NCI-H1048 (cell line): ENCODE measurements around the gene C3orf20.

Experiments
- DNase-seq: peaks from one replicate; lab custom pipeline; 2025; lab: John Stamatoyannopoulos, UW

Gene C3orf20

DNA sequence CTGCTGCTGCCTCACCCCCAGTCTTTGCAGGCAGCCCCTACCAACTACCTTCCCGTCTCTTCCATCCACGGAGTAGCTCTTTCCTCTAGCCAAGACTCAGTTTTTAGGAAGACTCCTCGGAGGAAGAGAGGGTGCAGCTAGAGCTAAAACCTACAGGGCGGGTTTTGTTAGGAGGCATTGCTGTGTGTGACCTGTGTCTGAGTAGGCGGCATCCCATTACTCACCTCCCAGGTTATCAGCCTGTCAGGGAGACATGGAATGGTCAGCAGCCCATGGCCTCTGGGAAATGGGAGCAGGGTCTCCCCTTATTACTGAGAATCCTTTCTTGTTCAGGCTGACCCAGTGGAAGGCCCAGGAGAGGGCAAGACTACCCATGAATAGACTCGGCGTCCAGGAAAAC is 100.1 kb downstream of the C3orf20 start:
- DNase-seq: no peak

DNA sequence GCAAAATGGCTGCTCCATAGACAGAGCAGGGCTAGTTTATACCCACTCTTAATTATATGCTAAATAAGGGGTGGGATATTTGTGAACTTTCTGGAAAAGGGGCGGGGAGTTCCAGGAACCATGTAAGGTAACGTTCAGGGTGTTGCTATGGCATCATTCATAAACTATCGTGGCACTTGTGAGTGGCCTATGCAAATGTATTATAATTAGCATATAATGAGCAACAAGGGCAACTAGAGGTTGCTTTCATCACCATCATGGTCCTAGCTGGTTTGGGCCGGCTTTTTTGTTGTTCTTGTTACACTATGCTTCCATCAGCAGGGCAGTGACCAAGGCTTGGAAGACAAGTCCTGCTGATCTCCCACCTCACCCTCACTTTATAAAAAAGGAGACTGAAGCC is 100.6 kb downstream of the C3orf20 start:
- no peak for DNase-seq

DNA sequence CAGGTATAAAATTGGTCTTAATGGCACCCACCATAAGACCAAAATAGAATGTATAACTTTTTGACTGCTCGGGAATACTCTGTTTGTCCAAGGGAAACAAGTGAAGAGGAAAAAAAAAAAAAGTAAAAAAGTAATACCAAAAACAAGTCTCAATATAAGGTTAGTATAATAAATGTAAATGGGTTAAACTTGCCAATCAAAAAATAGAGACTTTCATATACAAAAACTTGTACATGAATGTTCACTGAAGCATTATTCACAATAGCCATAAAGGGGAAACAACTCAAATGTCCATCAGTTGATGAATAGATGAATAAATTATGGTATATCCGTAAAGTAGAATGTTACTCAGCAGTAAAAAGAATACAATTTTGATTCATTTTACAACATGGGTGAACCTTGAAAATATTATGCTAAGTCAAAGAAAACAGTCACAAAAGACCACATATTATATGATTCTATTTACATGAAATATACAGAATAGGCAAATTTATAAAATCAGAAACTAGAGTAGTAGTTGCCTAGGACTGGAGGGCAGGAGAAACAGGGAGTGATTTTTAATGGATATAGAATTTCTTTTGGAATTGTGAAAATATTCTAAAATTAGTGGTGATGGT is 104.2 kb downstream of the C3orf20 start:
- DNase-seq: no peak

DNA sequence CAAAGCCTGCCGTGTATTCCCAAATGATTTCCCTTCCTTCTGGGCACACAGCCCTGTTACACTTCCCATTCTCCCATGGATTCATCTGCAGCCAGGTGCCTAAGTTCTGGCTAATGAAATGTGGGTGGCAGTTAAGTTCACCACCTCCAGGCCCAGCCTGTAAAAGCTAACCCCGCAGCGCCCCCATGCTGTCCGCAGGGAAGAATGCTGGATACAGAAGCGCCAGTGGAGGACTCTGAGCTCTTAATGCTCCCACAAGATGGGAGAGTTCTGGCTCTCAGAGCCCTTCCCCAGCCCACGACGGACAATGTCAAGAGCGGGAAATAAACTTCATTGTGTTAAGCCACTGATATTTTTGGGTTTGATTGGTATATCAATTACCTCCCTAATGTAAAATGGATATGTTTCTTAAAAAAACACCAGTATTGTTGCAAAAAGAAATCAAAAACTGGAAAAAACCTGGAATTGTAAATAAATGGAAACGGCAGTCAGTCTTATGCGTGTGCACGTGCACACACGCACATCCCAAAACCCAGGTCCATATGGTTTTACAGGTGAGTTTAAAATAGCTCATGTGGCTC is 106.1 kb downstream of the C3orf20 start:
- no peak for DNase-seq

DNA sequence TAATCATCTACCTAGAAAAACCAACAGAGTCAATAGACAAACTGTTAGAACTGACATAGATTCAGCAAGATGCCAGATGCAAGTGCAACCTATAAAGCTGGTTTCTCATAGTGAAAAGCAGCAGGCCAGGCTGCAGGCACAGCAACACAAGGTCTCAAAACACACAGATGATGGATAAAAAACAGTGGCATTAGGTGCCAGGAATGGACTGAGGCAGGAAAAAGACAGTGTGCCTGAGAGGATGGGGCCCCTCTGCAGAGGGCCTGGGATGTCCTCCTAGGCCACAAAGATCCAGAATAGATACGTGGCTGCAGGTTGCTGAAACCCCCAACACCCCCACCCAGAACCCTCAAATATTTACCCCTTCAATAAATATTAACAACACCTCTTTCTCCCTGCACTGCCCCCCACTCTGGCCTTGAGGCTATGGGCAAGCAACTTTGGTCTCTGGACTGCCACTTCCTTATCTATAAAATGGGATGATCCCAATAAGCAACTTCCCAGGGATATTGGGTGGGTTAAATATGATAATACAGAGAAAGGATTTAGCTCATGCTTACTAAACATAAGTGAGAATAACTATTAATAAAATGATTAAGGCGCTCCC is 108.6 kb downstream of the C3orf20 start:
- no peak for DNase-seq

DNA sequence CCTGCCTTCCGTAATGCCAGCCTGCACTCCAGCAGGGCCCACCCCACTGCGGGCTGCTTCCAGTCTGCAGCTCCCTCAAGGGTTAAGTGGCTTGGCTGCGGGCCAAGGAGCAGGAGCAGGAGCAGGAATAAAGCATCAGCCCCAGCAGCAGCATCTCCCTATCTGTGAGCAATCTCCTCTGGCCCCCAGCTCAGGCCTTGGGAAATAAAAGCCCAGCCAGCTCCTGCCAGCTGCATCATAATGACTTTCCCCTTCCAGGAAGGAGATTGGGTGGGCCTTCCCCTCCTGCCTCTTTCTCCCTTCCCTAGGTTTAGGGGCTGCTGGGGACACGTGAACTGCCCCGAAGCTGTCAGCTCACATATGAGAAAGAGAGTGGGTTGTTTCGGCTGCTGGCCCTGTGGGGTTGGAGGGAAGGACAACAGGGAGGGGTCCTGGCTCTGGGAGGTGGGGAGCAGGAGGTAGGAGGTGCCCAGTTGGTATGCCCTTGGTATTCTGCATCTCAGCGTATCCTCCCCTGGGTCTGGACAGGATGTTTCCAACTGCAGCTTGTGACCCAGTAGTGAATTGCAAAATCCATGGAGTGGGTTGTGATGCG is 109.2 kb downstream of the C3orf20 start:
- no peak for DNase-seq

DNA sequence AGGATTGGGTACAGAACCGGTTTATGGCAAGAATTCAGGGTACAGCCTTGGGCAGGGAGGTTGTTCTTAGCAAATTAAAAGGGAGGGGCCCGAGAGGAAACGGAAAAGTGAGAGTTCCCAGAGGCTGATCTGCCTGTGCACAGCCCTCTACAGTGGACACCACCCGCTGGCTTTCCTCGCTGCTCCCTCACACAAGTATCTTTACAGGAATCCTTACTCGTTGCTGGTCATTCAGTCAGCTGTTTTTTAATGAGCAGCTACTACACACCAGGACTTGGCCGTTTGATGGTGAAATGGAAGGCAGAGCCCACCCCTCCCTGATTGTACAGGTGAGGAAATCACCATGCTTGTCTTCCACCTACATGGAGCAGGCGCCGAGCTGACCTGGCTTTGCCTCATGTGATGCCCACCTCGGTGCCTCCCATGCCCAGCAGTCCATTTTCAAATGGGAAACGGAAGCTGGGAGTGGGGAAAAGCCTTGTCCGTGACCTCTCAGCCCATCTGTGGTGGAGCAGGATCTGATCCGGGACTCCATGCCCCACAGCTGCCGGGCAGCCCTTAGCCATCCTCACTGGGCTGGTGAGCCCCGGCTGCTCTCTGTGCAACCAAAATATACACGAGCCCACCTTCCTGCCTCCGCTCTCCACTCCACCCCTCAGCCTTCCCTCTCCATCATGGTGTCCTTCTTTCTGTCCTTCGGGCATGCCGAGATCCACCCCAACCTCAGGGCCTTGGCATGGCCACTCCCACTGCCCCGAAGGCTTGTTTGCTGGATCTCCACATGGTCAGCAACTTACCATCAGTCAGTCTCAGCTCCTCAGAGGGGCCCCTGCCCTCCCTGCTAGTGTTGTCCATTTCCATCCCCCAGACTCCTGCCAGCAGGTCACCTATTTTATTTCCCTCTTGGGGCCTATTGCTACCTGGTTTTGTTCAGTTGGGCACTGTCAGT is 110.5 kb downstream of the C3orf20 start:
- DNase-seq: no peak

DNA sequence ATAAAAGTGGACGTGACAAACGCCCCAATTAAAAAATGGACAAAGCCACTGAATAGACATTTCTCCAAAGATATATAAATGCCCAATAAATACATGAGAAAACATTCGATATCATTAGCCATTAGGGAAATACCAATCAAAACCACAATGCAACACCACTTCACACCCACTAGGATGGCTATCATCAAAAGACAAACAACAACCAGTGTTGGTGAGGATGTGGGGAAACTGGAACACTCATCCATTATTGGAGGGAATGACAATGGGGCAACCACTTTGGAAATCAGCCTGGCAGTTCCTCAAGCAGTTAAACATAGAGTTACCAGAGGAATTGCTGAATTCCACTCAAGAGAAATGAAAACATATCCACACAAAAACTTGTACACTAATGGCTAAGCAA is 111.4 kb downstream of the C3orf20 start:
- DNase-seq: no peak

DNA sequence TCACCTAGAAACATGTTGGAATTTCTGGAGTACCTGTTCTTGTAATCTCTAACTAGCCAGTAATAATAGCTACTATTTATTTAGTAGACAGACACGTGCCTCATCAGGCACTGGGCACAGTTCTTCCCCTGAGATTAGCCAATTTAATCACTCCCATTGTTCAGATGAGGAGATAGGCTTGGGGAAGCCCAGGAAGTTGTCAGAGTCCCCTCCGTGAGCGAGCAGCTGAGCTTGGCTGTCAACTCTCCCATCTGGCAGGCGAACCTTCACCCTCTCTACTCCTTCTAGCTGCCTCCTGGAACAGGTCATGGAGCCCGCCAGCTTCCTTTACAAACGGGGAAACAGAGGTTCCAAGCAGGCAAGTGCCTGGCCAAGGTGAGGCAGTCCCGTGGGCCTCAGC is 112.7 kb downstream of the C3orf20 start:
- no peak for DNase-seq

DNA sequence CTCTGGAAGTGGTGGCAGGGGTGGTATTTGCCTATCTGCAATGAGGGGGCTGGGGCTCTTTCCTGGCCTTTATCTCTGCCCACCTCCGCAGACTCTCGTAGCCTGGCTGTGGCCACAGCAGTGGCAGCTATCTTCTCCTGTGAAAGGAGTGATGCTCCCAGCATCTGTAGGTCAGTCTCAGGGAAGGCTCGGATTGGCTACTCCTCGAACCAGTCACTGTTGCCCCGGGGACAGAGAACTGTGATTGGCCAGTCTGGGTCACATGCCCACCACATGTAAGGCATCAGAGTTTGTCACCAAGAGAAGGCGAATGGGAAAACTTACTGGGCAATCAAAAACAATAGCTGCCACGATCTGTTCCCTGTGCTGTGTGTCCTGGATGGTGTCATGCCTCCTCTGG is 113.7 kb downstream of the C3orf20 start:
- DNase-seq: no peak

DNA sequence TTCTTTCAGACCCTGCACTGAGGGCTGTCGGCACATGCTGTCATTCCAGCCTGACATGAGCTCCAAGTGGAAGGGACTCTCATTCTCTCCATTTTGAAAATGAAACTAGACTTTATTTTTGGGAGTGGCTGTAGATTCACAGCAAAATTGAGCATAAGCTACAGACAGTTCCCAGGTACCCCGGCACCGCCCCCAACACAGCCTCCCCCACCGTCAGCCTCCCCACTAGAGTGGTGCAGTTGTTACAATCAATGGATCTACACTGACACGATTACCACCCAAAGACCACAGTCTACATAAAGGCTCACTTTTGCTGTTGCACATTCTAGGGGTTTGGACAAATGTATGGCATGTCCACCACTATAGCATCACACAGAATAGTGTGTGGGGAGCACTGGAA is 114.3 kb downstream of the C3orf20 start:
- DNase-seq: no peak

DNA sequence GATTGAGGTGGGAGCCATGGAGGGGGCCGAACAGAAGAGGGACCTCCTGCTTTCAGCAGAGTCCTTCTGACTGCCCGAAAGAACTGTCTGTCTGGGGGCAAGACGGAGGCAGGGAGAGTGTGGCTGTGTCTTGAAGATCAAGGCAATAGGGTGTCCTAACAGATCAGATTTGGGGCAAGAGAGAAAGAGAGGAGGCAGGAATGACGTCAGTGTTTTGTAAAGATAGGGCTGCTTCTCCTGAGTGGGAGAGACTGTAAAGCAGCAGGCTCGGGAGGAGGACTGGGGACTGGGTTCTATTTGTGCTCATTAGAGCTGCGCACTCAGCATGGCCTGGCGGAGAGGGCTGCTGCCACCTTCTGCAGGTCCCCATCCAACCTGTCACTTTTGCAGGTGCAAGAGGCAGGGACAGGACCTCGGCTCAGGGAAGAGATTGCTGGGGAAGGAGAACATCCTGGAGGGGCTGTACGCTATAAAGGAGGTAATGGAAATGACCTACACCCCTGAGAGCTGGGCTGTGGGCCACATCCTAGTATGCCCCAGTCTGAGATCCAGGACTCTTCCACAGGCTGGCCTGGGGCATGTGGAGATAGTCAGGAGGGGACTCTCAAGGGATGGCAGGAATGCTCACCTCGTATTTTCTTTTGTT is 114.8 kb downstream of the C3orf20 start:
- no peak for DNase-seq

DNA sequence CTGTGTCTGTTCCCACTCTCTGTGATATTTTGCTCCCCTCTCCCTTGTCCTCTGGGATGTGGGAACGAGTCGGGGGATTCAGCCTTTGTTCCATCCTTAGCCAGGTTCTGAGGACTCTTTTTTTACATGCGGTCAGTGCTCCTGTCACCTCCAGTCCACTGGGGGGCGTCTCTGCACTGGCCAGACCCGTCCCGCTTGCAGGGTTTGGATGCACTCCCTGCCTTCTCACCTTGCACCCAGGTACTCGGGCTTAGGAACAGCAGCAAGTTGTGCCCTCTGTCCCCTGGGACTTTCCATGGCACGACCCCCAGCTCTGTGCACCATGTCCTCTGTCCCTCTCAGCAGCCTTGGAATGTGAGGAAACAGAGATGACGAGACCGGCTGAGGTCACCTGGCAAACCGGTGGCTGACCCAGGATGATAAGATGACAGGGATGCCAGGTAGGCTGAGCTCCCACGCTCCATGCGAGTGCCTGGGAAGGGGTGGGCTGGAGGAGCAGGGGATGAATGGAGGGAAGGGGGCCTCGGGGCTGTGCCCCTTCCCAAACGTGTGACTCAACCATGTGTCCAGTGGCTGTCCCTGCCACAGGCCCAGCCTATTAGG is 116.5 kb downstream of the C3orf20 start:
- no peak for DNase-seq

DNA sequence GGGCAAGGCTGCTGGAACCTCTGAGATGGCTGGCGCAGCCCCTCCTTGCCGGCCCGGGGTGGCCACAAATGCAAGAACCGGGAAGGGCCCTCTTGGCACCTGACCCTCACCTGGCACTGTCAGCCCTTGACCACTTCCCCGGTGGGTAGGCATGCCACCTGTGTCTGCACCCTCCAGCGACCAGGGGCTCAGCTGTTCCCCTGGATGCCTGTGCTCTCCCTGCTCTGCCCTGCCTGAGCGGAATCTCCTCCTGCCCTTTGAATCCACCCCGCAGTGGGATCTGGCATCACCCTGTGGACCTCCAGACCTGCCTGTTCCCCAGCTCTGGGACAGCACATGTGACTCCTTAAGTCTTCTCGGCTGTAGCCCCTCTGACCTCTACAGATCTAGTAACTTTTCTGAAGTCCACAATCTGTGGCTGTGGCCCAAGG is 117.8 kb downstream of the C3orf20 start:
- DNase-seq: no peak

DNA sequence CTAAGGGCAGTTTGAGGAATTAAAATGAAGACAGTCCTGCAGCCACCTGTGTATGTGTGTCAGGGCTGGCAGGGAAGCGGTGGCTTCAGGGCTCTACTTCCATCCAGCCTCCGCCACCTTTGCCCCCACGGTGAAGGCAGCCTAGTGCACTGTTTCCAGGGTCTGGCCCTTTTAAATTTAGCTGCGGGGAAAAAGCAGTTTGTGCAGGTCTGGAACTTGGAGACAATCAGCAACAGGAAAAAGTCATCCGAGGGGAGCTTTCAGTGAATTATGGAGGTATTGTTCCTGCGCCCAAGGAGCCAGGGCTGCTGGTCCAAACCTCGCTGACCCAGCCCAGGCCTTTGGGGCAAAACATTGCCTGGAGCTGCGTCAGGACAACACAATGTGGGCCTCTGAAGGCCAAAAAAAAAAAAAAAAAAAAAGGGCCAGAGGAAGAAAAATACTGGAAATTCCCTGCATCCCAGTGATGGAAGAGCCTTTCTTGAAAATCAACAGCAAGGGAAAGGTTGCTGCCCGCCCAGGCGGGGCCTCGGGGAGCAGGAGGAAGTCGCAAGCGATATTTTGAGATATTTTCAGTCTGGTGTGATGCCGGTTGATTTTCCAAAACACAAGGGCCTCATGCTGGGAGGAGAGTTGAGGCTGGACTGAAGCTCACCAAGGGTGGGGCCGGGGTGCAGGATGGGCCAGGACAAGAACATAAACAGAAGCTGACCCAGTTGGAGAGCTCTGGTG is 118.4 kb downstream of the C3orf20 start:
- no peak for DNase-seq

DNA sequence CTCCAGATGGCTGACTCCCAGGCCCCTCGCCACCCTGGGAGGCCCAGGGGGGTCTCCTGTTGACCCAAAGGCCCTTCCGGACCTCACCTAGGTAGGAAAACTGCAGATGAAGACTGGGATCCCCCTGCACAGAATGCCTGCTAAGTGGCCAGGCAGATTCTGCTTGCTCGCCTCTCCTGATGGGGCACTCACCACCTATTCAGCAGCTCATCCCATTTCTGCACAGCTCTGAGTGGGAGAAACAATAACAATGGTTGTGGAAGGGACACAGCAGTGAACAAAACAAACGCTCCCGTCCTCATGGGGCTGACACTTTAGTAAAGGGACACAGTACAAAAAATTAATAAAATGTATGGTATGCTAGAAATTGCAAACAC is 118.9 kb downstream of the C3orf20 start:
- no peak for DNase-seq

DNA sequence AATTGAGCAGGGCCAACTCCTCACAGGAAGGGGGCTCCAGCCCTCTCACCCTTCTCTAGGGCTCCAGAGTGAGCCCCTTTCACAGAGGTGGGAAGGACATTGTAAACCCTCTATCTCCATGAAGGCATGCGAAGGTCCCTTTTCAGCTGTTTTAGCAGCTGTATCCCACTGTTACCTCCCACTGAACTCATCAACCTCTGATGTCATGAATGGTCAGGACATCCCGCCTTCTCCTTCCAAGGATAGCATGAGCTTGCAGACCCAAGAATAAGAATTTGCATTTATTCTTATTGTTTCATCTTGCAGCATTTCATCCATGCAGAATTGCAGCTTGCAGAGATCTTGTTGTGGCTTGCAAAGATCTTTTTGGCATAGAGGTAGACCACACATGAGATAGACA is 119.5 kb downstream of the C3orf20 start:
- no peak for DNase-seq

DNA sequence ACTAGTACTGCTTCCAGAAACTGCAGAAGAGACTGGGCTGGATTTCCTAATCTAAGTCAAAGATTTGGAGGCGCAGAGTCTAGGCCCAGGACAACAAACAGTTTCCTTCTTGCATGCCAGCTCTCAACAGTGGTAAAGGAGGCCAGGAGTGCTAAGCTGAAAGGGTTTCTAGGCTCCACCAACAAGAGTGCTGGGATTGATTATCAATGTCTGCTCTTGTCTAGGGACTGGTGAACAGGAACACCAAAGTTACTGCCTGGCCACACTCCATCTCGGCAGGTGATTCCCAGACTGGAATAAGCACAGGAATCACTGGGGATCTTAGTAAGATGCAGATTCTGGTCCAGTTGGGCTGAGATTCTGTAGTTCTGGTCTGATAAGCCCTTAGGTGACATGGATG is 121.1 kb downstream of the C3orf20 start:
- no peak for DNase-seq

DNA sequence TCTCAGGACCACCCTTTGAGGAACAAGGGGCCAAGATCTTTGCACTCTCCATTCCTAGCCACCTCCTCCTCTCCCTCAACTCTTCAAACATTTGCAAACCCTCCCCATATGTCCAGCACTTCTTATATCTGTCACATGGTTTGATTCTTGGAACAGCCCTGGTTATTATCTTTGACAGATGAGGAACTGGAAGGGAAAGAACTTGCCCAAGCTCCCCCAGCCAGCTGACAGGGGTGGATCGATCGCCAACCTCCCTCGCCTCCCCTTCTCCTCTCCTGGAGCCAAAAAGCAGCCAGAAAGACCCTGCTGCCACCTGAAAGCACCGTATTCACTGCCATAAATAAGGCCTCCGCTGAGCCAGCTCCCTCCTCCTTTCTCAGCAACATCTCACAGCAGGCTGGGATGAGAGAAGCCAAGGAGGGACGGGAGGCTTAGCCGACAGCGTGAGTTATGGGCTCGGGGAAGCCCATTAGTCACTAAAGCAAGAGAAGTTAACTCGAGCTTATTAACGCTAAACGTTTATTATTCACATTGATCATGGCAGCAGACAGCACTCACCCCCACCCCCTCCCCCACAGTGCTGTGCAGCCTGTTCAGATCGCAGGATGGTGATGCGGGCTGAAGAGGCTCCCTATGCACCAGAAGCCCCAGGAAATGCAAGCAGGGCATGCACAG is 121.6 kb downstream of the C3orf20 start:
- DNase-seq: no peak

DNA sequence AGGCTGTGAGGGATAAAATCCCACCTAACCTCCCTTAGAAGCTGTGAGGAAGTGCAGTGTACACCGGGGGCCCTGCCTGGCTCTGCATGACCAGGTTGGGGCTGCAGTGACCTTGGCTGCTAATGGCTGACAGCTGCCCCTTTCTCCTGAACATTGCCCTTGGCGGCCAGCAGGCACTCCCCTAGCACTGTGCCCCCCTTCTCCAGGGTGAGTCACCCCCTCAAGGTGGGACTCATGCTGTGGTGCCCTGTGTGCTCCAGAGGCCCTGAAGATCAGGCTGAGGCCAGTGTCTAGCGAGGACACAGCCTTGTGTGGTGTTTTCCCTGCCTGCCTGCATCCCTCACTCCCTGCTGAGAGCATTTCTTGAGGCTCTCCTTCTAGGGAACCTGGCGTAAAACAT is 122.8 kb downstream of the C3orf20 start:
- no peak for DNase-seq
